SK-N-SH treated with all-trans-retinoic acid at 6 μM for 48 hours (cell line): Measurements from ENCODE around the gene WNT1.

Source experiments
- ATAC-seq: fragments of 200-7000 bp; cut with Tn5 transposase; 3 replicates; pipeline ENCODE4 v1.9.1; 2020; ENCODE audit warnings: mild to moderate bottlenecking, moderate library complexity
- ARNTL ChIP-seq: fragments of 450-650 bp; formaldehyde crosslinking; IDR thresholded peaks from 2 replicates; pipeline ENCODE4 v1.5.0; 2020; ENCODE audit warnings: low read depth, mild to moderate bottlenecking, moderate library complexity, borderline replicate concordance
- BACH2 ChIP-seq: fragments of 250-450 bp; sonication (Bioruptor Pico); IDR thresholded peaks from 2 replicates; pipeline ENCODE4 v1.9.0; 2021; ENCODE audit warnings: mild to moderate bottlenecking, borderline replicate concordance
- CREB5 ChIP-seq: fragments of 250-450 bp; sonication (Bioruptor Pico); IDR thresholded peaks from 2 replicates; pipeline ENCODE4 v1.5.1; 2020; ENCODE audit warnings: low read depth, mild to moderate bottlenecking, moderate library complexity
- CSDC2 ChIP-seq: fragments of 250-450 bp; sonication (Bioruptor Pico); IDR thresholded peaks from 2 replicates; pipeline ENCODE4 v1.5.0; 2020; ENCODE audit warnings: mild to moderate bottlenecking, moderate library complexity
- ESRRG ChIP-seq: fragments of 250-450 bp; sonication (Bioruptor Pico); IDR thresholded peaks from 2 replicates; pipeline ENCODE4 v1.6.1; 2021; ENCODE audit warnings: mild to moderate bottlenecking
- GLIS3 ChIP-seq: fragments of 250-450 bp; sonication (Bioruptor Pico); IDR thresholded peaks from 2 replicates; pipeline ENCODE4 v1.5.0; 2020; ENCODE audit warnings: mild to moderate bottlenecking, moderate library complexity
- OSR1 ChIP-seq: fragments of 250-450 bp; sonication (Bioruptor Pico); IDR thresholded peaks from 2 replicates; pipeline ENCODE4 v1.8.0; 2022; ENCODE audit warnings: moderate library complexity, mild to moderate bottlenecking, inconsistent platforms
- PATZ1 ChIP-seq: fragments of 250-450 bp; sonication (Bioruptor Pico); IDR thresholded peaks from 2 replicates; pipeline ENCODE4 v1.8.0; 2020; ENCODE audit warnings: mild to moderate bottlenecking, moderate library complexity, borderline replicate concordance
- POU6F1 ChIP-seq: fragments of 250-450 bp; sonication (Bioruptor Pico); IDR thresholded peaks from 2 replicates; pipeline ENCODE4 v1.8.0; 2021; ENCODE audit warnings: low read depth, mild to moderate bottlenecking, moderate library complexity, borderline replicate concordance
- PPARA ChIP-seq: fragments of 250-450 bp; sonication (Bioruptor Pico); IDR thresholded peaks from 2 replicates; pipeline ENCODE4 v1.5.0; 2020; ENCODE audit warnings: mild to moderate bottlenecking, borderline replicate concordance
- RARB ChIP-seq: fragments of 250-450 bp; sonication (Bioruptor Pico); IDR thresholded peaks from 2 replicates; pipeline ENCODE4 v1.8.0; 2021; ENCODE audit warnings: mild to moderate bottlenecking, moderate library complexity
- SNAI2 ChIP-seq: fragments of 250-450 bp; sonication (Bioruptor Pico); IDR thresholded peaks from 2 replicates; pipeline ENCODE4 v1.5.0; 2020; ENCODE audit warnings: mild to moderate bottlenecking, moderate library complexity
- TCF4 ChIP-seq: fragments of 250-450 bp; sonication (Bioruptor Pico); IDR thresholded peaks from 2 replicates; pipeline ENCODE4 v1.8.0; 2021; ENCODE audit warnings: mild to moderate bottlenecking, moderate library complexity, borderline replicate concordance
- ZC3H10 ChIP-seq: fragments of 250-450 bp; sonication (Bioruptor Pico); IDR thresholded peaks from 2 replicates; pipeline ENCODE4 v1.5.1; 2021; ENCODE audit warnings: mild to moderate bottlenecking, moderate library complexity
- ZFP3 ChIP-seq: fragments of 250-450 bp; sonication (Bioruptor Pico); IDR thresholded peaks from 2 replicates; pipeline ENCODE4 v1.5.0; 2020; ENCODE audit warnings: mild to moderate bottlenecking, moderate library complexity
- ZFP30 ChIP-seq: fragments of 450-650 bp; formaldehyde crosslinking; IDR thresholded peaks from 2 replicates; pipeline ENCODE4 v1.5.0; 2022; ENCODE audit warnings: mild to moderate bottlenecking, moderate library complexity
- ZNF565 ChIP-seq: fragments of 450-650 bp; formaldehyde crosslinking; conservative IDR thresholded peaks from 2 replicates; pipeline ENCODE4 v1.5.0; 2020; ENCODE audit warnings: low read depth, mild to moderate bottlenecking, moderate library complexity
- ZNF70 ChIP-seq: fragments of 450-650 bp; formaldehyde crosslinking; IDR thresholded peaks from 2 replicates; pipeline ENCODE4 v1.5.0; 2020; ENCODE audit warnings: mild to moderate bottlenecking, moderate library complexity
- ZNF8 ChIP-seq: fragments of 450-650 bp; formaldehyde crosslinking; IDR thresholded peaks from 2 replicates; pipeline ENCODE4 v1.5.0; 2020; ENCODE audit warnings: mild to moderate bottlenecking, moderate library complexity
- TF ChIP-seq, protein P1 (sequence below): fragments of 250-450 bp; sonication (Bioruptor Pico); IDR thresholded peaks from 2 replicates; pipeline ENCODE4 v1.5.0; 2020; ENCODE audit warnings: mild to moderate bottlenecking, moderate library complexity

Gene WNT1

GRCh38 chr12:48980389-48980952 lies 2.3 kb downstream of the WNT1 start:
- peak; percentile 7; the same call in 2 of the 3 replicates for ATAC-seq
- TF ChIP-seq ZNF70 (CRISPR knock-in tag) (no peak), GLIS3 (CRISPR knock-in tag) (no peak), ARNTL (CRISPR knock-in tag) (no peak), TCF4 (CRISPR knock-in tag) (no peak), CREB5 (CRISPR knock-in tag) (no peak), ZNF8 (no peak), ZNF565 (CRISPR knock-in tag) (no peak), BACH2 (CRISPR knock-in tag) (no peak), RARB (CRISPR knock-in tag) (no peak), ZC3H10 (CRISPR knock-in tag) (no peak), CSDC2 (no peak), OSR1 (CRISPR knock-in tag) (no peak), ESRRG (CRISPR knock-in tag) (no peak)
- TF ChIP-seq, protein P1, sequence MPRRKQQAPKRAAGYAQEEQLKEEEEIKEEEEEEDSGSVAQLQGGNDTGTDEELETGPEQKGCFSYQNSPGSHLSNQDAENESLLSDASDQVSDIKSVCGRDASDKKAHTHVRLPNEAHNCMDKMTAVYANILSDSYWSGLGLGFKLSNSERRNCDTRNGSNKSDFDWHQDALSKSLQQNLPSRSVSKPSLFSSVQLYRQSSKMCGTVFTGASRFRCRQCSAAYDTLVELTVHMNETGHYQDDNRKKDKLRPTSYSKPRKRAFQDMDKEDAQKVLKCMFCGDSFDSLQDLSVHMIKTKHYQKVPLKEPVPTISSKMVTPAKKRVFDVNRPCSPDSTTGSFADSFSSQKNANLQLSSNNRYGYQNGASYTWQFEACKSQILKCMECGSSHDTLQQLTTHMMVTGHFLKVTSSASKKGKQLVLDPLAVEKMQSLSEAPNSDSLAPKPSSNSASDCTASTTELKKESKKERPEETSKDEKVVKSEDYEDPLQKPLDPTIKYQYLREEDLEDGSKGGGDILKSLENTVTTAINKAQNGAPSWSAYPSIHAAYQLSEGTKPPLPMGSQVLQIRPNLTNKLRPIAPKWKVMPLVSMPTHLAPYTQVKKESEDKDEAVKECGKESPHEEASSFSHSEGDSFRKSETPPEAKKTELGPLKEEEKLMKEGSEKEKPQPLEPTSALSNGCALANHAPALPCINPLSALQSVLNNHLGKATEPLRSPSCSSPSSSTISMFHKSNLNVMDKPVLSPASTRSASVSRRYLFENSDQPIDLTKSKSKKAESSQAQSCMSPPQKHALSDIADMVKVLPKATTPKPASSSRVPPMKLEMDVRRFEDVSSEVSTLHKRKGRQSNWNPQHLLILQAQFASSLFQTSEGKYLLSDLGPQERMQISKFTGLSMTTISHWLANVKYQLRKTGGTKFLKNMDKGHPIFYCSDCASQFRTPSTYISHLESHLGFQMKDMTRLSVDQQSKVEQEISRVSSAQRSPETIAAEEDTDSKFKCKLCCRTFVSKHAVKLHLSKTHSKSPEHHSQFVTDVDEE = no peak

- no peak for TF ChIP-seq CSDC2
- no peak for TF ChIP-seq ESRRG (CRISPR knock-in tag)
- no peak for TF ChIP-seq PPARA (CRISPR knock-in tag)
- no peak for TF ChIP-seq BACH2 (CRISPR knock-in tag)
- TF ChIP-seq ZFP30 (CRISPR knock-in tag) = no peak
- TF ChIP-seq GLIS3 (CRISPR knock-in tag) = no peak
- TF ChIP-seq ARNTL (CRISPR knock-in tag) = no peak
- no peak for TF ChIP-seq ZNF565 (CRISPR knock-in tag)
- TF ChIP-seq OSR1 (CRISPR knock-in tag) = no peak
- no peak for TF ChIP-seq POU6F1 (CRISPR knock-in tag)
- TF ChIP-seq CREB5 (CRISPR knock-in tag) = no peak
- no peak for TF ChIP-seq ZC3H10 (CRISPR knock-in tag)
- TF ChIP-seq ZNF8 = no peak
- TF ChIP-seq ZFP3 (CRISPR knock-in tag) = no peak
- no peak for TF ChIP-seq PATZ1 (CRISPR knock-in tag)
- no peak for TF ChIP-seq TCF4 (CRISPR knock-in tag)
- ATAC-seq = peak; percentile 16
Observed at GRCh38 chr12:48980953-48981756, 3.0 kb downstream of the WNT1 start.

- no peak for TF ChIP-seq SNAI2 (CRISPR knock-in tag)
- no peak for TF ChIP-seq TCF4 (CRISPR knock-in tag)
- TF ChIP-seq ZC3H10 (CRISPR knock-in tag) = no peak
- TF ChIP-seq ZFP30 (CRISPR knock-in tag) = no peak
- TF ChIP-seq ARNTL (CRISPR knock-in tag) = no peak
- TF ChIP-seq CREB5 (CRISPR knock-in tag) = no peak
- no peak for TF ChIP-seq OSR1 (CRISPR knock-in tag)
- TF ChIP-seq PPARA (CRISPR knock-in tag) = no peak
- TF ChIP-seq CSDC2 = no peak
- no peak for TF ChIP-seq RARB (CRISPR knock-in tag)
- TF ChIP-seq BACH2 (CRISPR knock-in tag) = no peak
- no peak for ATAC-seq
Observed at GRCh38 chr12:48981757-48982157, 3.6 kb downstream of the WNT1 start.
